SK-N-SH treated with all-trans-retinoic acid at 6 μM for 48 hours (cell line): ENCODE results near the gene IGLL1.

Experiments used
- PPARA ChIP-seq: fragments of 250-450 bp; sonication (Bioruptor Pico); IDR thresholded peaks from 2 replicates; pipeline ENCODE4 v1.5.0; 2020; ENCODE audit warnings: mild to moderate bottlenecking, borderline replicate concordance
- ZC3H10 ChIP-seq: fragments of 250-450 bp; sonication (Bioruptor Pico); IDR thresholded peaks from 2 replicates; pipeline ENCODE4 v1.5.1; 2021; ENCODE audit warnings: mild to moderate bottlenecking, moderate library complexity

DNA sequence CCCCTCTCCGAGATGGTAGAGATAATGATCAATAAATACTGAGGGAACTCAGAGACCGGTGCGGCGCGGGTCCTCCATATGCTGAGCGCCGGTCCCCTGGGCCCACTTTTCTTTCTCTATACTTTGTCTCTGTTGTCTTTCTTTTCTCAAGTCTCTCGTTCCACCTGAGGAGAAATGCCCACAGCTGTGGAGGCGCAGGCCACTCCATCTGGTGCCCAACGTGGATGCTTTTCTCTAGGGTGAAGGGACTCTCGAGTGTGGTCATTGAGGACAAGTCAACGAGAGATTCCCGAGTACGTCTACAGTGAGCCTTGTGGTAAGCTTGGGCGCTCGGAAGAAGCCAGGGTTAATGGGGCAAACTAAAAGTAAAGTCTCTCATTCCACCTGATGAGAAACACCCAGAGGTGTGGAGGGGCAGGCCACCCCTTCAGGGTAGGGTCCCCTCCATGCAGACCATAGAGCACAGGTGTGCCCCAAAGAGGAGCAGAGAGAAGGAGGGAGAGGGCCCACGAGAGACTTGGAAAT is 43.2 kb downstream of the IGLL1 start:
- TF ChIP-seq PPARA (CRISPR knock-in tag), result no peak
- no peak for TF ChIP-seq ZC3H10 (CRISPR knock-in tag)
